K562 (cell line): ENCODE measurements around the gene TUBB6.

Source experiments
- CCNT2 ChIP-seq: IDR thresholded peaks from 2 replicates; pipeline ENCODE4 v1.6.1; 2011; ENCODE audit warnings: borderline replicate concordance, low read depth, mild to moderate bottlenecking, moderate library complexity, mixed read lengths, low read length; ENCODE audit not compliant: insufficient read length; ENCODE audit errors: extremely low read depth
- MTF1 ChIP-seq: fragments of 250-450 bp; sonication (Bioruptor Pico); IDR thresholded peaks from 2 replicates; pipeline ENCODE4 v1.9.0; 2021; ENCODE audit warnings: moderate library complexity, mild to moderate bottlenecking, inconsistent platforms, borderline replicate concordance
- RAD51 ChIP-seq: fragments of 450-650 bp; IDR thresholded peaks from 2 replicates; pipeline ENCODE4 v1.7.1; 2016; ENCODE audit warnings: low read depth, mild to moderate bottlenecking, borderline replicate concordance
- SIN3B ChIP-seq: fragments of 450-650 bp; IDR thresholded peaks from 2 replicates; pipeline ENCODE4 v1.6.1; 2017; ENCODE audit warnings: low read depth, mild to moderate bottlenecking, moderate library complexity
- SP1 ChIP-seq: sonication (generic); formaldehyde crosslinking; IDR thresholded peaks from 2 replicates; pipeline ENCODE4 v1.8.1; 2022; ENCODE audit warnings: mild to moderate bottlenecking, missing genetic modification reagents

DNA sequence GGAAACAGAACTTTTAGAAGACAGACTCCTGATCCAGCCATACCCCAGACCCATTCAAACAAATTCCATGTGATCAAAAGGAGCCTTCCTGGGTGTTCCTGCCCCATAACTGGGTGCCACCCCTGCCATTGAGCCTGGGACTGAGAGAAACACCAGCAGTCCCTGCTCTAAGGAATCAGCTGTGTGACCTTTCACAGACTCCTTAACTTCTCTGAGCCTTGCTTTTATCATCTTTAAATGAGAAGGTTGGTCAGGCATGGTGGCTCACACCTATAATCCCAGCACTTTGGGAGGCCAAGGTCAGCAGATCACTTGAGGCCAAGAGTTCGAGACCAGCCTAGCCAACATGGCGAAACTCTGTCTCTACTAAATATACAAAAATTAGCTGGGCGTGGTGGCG lies 33.2 kb upstream of the TUBB6 start:
- TF ChIP-seq CCNT2: no peak
- TF ChIP-seq MTF1 (CRISPR knock-in tag): no peak
- TF ChIP-seq SIN3B: no peak
- no peak for TF ChIP-seq RAD51
- no peak for TF ChIP-seq SP1 (CRISPR knock-in tag)
